ENCODE results near the gene AXDND1. TPM values are rescaled to one million over a fixed set of nuclear protein-coding genes. Genes with fewer than 3 reads are reported as not detected.
A peak's percentile ranks its signal among the peaks of the same experiment; 100 is the strongest.
"Not testable (repeated sequence)": the region's sequence is repeated elsewhere in the genome, so short reads cannot be mapped to it uniquely, and the experiment has no call there.

AXDND1 gene
- total RNA-seq, 1 donor: 0.27 TPM

- DNase-seq (ENCODE audit: low read depth in 2 of 3, low spot score in 2 of 3): not testable (repeated sequence)
These were observed 4.1 kb upstream of the AXDND1 start for GRCh38 chr1:179361631-179362030.

GRCh38 chr1:179366093-179366800 is 476 bp downstream of the AXDND1 start:
- peak in 2 of 3 donors; percentile 16 to 55 for DNase-seq (ENCODE audit: low read depth in 2 of 3, low spot score in 2 of 3)

GRCh38 chr1:179369751-179370341 is 4.1 kb downstream of the AXDND1 start:
- DNase-seq (ENCODE audit: low read depth in 2 of 3, low spot score in 2 of 3): peak; percentile 33 to 80 (median 57)

- no peak for DNase-seq (ENCODE audit: low read depth in 2 of 3, low spot score in 2 of 3)
These were observed 6.4 kb downstream of the AXDND1 start for GRCh38 chr1:179372160-179372559.

- DNase-seq (ENCODE audit: low read depth in 2 of 3, low spot score in 2 of 3): no peak
These were observed 10.5 kb downstream of the AXDND1 start for GRCh38 chr1:179376223-179376622.

- no peak for DNase-seq (ENCODE audit: low read depth in 2 of 3, low spot score in 2 of 3)
These were observed 14.5 kb downstream of the AXDND1 start for GRCh38 chr1:179380299-179380698.

- no peak for DNase-seq (ENCODE audit: low read depth in 2 of 3, low spot score in 2 of 3)
These were observed 18.3 kb downstream of the AXDND1 start for GRCh38 chr1:179384027-179384426.

- no peak for DNase-seq (ENCODE audit: low read depth in 2 of 3, low spot score in 2 of 3)
These were observed 19.7 kb downstream of the AXDND1 start for GRCh38 chr1:179385510-179385909.

GRCh38 chr1:179393721-179394120 is 27.9 kb downstream of the AXDND1 start:
- DNase-seq (ENCODE audit: low read depth in 2 of 3, low spot score in 2 of 3): no peak

- DNase-seq (ENCODE audit: low read depth in 2 of 3, low spot score in 2 of 3): not testable (repeated sequence)
These were observed 33.6 kb downstream of the AXDND1 start for GRCh38 chr1:179399399-179399798.

GRCh38 chr1:179417760-179418159 is 52.0 kb downstream of the AXDND1 start:
- DNase-seq (ENCODE audit: low read depth in 2 of 3, low spot score in 2 of 3): not testable (repeated sequence)

- not testable (repeated sequence) for DNase-seq (ENCODE audit: low read depth in 2 of 3, low spot score in 2 of 3)
These were observed 52.9 kb downstream of the AXDND1 start for GRCh38 chr1:179418706-179419105.

GRCh38 chr1:179424610-179425009 is 58.8 kb downstream of the AXDND1 start:
- DNase-seq (ENCODE audit: low read depth in 2 of 3, low spot score in 2 of 3): no peak

GRCh38 chr1:179425186-179425585 is 59.4 kb downstream of the AXDND1 start:
- DNase-seq (ENCODE audit: low read depth in 2 of 3, low spot score in 2 of 3): no peak

- no peak for DNase-seq (ENCODE audit: low read depth in 2 of 3, low spot score in 2 of 3)
These were observed 71.4 kb downstream of the AXDND1 start for GRCh38 chr1:179437171-179437570.

- not testable (repeated sequence) for DNase-seq (ENCODE audit: low read depth in 2 of 3, low spot score in 2 of 3)
These were observed 73.9 kb downstream of the AXDND1 start for GRCh38 chr1:179439646-179440045.

- DNase-seq (ENCODE audit: low read depth in 2 of 3, low spot score in 2 of 3): not testable (repeated sequence)
These were observed 74.5 kb downstream of the AXDND1 start for GRCh38 chr1:179440301-179440700.

- no peak for DNase-seq (ENCODE audit: low read depth in 2 of 3, low spot score in 2 of 3)
These were observed 75.2 kb downstream of the AXDND1 start for GRCh38 chr1:179440971-179441370.

GRCh38 chr1:179441501-179441900 is 75.7 kb downstream of the AXDND1 start:
- no peak for DNase-seq (ENCODE audit: low read depth in 2 of 3, low spot score in 2 of 3)

- not testable (repeated sequence) for DNase-seq (ENCODE audit: low read depth in 2 of 3, low spot score in 2 of 3)
These were observed 77.1 kb downstream of the AXDND1 start for GRCh38 chr1:179442846-179443245.

GRCh38 chr1:179445593-179445992 is 79.8 kb downstream of the AXDND1 start:
- DNase-seq (ENCODE audit: low read depth in 2 of 3, low spot score in 2 of 3): no peak

GRCh38 chr1:179447489-179447888 is 81.7 kb downstream of the AXDND1 start:
- DNase-seq (ENCODE audit: low read depth in 2 of 3, low spot score in 2 of 3): peak in 2 of 3 donors; percentile 0 to 2
